HEK293 (cell line): ENCODE results near the gene IL25.
"Not testable (repeated sequence)": the region's sequence is repeated elsewhere in the genome, so short reads cannot be mapped to it uniquely, and the experiment has no call there.

Experiments used
- ZNF274 ChIP-seq, 2 experiments: fragments of 200-500 bp in 1 of 2; fragments of 450-650 bp in 1 of 2; sonication (Bioruptor generic) in 1 of 2; formaldehyde crosslinking in 1 of 2; IDR thresholded peaks; 2 replicates each; pipeline versions ENCODE4 v1.5.1 to v1.6.1; 2014 to 2016; ENCODE audit warnings: borderline replicate concordance in 1 of 2, inconsistent platforms in 1 of 2, low read length in 1 of 2, missing biosample characterization in 1 of 2, missing genetic modification characterization in 1 of 2
- ZNF366 ChIP-seq: fragments of 450-650 bp; formaldehyde crosslinking; conservative IDR thresholded peaks from 2 replicates; pipeline ENCODE4 v1.5.1; 2016; ENCODE audit warnings: missing biosample characterization, missing genetic modification characterization
- ZNF830 ChIP-seq: fragments of 450-650 bp; IDR thresholded peaks from 2 replicates; pipeline ENCODE4 v1.5.0; 2018; ENCODE audit warnings: missing biosample characterization, missing genetic modification characterization, low read depth, mild to moderate bottlenecking, moderate library complexity
- TF ChIP-seq, protein P1 (sequence below): fragments of 450-650 bp; formaldehyde crosslinking; IDR thresholded peaks from 2 replicates; pipeline ENCODE4 v1.5.1; 2016; ENCODE audit warnings: missing biosample characterization, missing genetic modification characterization

DNA sequence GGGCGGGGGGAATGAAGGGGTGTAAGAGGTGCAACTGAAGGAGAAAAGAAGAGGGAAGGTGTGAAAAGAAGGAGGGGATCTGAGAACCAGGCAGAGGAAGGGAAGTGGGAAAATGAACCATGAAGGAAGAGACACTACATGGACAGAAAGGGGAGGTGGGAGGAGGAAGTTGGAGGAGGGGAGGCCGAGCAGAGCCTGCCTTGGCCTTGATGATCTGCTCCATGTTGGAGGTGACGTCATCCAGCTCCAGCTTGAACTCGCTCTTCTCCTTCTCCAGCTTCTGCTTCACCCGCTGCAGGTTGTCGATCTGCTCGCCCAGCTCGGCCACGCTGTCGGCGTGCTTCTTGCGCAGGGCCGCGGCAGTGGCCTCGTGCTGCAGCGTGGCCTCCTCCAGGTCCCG lies 47.0 kb downstream of the IL25 start:
- not testable (repeated sequence) for TF ChIP-seq ZNF274 (IDR thresholded peaks at IDR 0.05; ENCODE audit: low read length); ZNF274 (tag by site-specific recombination; IDR thresholded peaks at IDR 0.05; ENCODE audit: borderline replicate concordance); ZNF366 (tag by site-specific recombination); ZNF830
- TF ChIP-seq, protein P1, sequence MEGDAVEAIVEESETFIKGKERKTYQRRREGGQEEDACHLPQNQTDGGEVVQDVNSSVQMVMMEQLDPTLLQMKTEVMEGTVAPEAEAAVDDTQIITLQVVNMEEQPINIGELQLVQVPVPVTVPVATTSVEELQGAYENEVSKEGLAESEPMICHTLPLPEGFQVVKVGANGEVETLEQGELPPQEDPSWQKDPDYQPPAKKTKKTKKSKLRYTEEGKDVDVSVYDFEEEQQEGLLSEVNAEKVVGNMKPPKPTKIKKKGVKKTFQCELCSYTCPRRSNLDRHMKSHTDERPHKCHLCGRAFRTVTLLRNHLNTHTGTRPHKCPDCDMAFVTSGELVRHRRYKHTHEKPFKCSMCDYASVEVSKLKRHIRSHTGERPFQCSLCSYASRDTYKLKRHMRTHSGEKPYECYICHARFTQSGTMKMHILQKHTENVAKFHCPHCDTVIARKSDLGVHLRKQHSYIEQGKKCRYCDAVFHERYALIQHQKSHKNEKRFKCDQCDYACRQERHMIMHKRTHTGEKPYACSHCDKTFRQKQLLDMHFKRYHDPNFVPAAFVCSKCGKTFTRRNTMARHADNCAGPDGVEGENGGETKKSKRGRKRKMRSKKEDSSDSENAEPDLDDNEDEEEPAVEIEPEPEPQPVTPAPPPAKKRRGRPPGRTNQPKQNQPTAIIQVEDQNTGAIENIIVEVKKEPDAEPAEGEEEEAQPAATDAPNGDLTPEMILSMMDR (tag by site-specific recombination), result not testable (repeated sequence)
